Stimulated activated CD8-positive, alpha-beta memory T cell treated with anti-CD3 and anti-CD28 coated beads, Interleukin-12 subunit alpha, Interleukin-12 subunit beta, amount 100 ng/mL, for 1 hour (primary cell): ENCODE measurements around the gene PAQR9.

Experiments
- DNase-seq: peaks from one replicate; pipeline ENCODE4 v3.0.0-alpha.2; 2020; ENCODE audit warnings: low read depth

PAQR9 gene

DNA sequence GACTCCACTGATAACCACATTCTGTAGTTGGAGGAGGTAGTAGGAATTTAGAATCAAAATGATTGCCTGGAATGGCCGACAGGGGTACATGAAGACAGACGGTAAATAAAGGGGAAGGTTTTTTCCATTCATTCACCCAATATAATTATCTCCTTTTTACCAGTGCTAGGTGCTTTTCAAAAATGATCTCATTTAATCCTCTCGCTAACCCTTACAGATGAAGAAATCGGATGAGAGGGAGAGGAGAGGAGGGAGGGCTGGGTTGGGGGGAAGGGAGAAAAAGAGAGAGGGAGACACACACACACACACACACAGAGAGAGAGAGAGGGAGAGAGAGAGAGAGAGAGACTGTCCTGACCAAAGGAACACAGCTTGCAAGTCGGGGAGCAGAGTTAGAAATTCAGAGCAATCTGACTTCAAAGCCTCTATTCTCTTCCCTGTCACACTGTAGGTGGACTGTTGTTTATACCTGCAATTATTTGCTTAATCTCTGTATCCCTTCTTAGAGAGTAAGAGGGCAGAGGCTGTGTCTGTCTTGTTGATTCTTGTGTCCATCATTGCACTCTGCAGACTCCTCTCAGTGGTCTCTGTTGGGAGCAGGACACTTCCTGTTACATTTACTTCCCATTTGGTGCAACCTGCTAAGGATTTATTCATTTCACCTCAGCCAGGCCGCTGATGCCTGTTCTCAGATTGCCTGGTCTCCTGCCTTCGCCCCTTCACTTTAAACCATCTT lies 18.7 kb upstream of the PAQR9 start:
- no peak for DNase-seq

DNA sequence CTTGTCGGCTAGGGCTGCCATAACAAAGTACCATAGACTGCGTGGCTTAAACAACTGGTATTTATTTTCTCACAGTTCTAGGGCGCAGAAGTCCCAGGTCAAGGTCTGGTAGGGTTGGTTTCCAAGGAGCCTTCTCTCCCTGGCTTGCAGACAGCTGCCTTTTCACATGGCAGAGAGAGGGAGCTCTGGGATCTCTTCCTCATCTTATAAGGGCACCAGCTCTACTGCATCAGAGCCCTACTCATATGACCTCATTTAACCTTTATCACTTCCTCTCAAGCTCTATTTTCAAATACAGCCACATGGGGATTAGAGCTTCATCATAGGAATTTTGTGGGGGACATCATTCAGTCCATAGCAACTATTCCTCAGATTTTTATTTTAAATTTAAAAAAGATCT lies 17.6 kb upstream of the PAQR9 start:
- no peak for DNase-seq

DNA sequence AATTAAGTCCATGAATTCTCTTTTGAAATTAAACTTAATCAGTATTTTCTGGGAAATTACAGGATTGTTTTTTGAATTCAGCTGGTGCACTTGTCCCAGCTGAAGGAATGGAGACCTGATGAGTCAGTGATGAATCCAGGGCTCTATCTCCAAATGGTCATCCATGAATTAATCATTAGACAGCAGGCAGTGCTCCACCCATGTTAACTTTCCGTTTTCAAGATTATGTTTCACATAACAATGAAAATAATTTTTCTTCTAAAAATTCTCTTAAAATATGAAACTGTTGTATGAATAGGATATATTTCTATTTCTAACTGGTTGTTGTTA lies 13.9 kb upstream of the PAQR9 start:
- DNase-seq, result no peak

DNA sequence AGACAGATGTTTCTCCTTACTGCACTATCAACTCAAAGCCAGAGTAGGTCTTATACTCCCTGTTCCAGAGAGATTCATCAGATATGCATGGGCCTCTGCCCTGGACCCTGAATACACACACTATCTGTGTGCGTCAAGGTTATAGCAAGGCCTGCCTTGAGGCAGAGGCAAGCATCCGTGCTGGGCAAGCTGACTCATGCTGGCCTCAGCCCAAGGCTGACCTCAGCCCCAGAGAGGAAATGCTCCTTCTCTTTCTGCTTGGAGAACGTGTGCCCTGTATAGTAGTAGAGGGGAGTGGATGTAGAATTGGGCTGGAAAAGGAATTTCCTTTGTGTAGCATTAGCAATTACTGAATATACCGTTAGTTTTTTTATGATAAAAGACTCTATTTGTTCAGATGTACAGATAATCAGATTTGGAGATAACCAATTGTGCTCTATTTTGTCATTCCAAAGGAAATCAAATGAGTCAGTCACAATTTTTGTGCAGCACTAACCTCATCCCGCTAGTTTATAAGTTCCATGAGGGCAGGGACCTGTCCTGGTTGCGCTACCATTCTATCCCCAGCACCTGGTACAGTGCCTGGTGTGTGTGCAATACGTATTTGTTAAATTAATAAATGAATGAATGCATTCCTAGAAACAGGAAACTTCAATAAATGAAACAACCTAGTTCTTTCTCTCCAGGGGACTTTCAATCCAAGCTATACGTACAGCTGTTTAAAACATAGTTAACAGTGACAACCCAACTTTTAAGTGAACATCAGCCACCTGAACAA lies 13.3 kb upstream of the PAQR9 start:
- DNase-seq, result no peak

DNA sequence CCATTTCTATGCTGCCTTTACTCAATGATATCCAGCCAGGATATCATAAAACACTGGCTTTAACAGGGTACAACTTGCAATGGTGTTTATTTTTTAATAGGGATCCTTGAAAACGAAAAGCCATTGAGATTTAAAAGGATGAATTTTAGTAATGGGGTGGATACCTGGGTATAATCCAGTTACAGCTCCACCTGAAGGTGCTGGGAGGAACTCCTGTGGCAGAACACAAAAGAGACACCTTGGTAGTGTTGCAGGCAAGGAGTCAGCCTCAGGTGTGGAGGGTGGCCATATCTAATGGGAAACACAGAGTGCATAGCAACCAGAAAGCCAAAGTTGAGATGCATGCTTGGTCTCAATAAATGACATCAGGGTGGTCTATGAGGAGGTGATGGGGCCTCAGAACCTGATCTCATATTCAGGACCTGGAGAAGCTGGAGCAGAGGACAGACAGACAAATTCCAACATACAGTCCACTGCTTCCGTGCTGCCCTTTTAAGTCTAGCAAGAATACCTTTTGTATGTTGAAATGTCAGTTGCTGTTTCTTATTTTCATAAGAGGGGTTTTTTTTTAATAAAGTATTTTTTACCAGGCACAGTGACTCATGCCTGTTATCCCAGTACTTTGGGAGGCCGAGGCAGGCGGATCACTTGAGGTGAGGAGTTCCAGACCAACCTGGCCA lies 12.0 kb upstream of the PAQR9 start:
- no peak for DNase-seq

DNA sequence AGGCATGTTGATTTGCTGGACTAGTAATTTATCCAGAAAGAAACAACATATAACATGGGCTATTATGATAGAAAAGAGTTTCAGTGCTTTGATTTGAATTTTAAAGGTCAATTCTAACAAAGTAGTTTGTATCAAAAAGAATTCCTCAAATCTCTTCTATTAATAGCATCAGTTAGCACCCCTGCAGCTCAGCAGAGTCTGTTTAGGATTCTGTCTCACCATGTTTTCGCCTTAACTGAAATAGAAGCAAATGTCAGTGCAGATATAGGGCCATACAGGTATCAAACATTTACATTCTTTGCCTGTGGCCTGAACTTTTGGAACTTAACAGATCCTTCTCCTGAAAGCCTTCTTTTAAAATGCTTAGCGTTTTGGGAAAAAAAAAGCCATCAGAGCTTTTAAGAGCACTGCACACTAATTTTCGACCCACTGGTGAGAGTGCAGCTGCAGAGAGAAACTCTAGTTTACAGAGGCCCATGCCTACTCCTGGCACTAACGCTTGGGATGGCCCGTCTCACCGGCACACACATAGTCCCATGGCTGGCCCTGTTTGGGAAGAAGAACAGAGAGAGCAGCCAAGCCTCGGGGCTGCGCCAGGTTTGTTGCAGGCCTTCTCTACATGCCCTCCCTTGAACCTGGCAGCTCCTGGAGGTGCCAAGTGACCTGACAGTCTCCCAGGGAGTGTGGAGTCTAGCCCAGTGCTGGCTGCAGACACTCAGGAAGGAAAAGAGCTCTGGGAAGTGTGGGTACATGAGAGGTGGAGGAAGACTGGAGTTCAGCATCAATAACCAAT lies 9.9 kb upstream of the PAQR9 start:
- no peak for DNase-seq

DNA sequence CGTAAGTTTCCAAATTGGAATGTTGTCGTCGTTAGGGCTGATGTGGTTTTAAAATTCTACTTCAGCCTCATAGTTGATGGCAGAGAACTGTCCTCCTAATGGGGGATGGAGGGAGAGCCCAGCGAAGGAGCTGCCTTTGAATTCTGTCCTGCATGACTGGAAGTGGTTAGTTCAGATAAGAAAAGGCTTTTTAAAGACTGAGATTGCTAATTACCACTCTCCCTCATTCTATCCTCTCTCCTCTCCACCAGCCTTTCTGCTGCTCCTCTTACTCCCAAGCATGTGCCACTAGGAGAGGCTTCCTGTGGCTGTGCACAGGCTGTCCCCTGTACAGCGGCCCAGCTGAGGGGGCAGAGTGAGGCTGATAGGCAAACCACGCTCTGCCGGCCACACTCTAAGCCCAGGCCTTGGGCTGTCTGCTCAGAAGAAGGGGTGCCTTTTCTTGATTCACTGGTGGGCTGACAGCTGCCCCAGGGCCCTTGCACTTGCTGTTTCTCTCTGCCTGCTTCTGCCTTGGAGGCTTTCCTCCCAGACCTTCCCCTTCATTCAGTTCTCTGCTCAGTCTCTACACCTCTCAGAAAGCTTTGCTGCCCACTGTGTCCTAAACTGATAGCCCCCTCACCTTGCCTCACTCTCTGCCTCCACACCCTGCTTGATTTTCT lies 8.7 kb upstream of the PAQR9 start:
- no peak for DNase-seq

DNA sequence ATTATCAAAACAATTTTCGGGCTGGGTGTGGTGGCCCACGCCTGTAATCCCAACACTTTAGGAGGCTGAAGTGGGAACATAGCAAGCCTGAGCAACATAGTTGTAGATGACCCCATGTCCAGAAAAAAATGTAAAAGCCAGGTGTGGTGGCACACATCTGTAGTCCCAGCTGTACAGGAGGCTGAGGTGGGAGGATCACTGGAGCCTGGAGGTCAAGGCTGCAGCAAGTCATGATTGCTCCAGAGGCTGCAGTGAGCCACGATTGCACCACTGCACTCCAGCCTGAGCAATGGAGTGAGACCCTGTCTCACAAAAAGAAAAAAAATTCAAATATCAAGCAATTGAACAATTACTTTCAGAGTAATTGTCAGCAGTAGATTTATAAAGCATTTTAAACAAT lies 8.0 kb upstream of the PAQR9 start:
- no peak for DNase-seq

DNA sequence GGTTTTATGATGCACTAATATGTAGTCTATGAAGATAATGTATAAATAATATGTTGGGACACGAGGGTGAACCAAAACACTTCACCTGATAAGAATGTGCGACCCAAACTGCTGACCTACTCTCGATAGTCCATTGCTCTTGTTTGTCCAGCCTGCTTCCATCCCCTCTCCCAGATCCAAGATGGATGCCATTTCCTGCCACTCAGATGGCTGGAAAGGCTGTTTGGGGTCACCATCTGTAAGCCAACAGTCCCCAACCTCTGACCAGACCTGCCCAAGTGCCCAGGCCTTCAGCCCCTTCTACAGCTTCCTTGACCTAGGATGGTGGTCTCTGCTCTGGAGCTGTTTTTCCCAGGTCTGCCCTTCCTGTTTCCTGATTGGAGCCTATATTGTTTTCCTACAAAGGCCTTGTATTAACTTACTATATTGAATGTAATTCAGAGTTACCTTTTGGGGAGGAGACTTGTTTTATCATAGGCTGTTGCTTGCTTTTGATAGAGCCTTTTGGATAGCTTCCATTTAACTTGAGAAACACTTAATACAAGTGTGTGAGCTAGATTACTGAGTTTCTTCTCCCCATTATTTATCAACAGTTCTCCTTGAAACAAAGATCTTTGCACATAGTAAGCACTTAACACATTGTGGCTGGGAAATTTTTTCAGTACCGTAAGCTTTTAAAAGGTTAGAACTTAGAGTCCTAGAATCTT lies 5.0 kb upstream of the PAQR9 start:
- no peak for DNase-seq

DNA sequence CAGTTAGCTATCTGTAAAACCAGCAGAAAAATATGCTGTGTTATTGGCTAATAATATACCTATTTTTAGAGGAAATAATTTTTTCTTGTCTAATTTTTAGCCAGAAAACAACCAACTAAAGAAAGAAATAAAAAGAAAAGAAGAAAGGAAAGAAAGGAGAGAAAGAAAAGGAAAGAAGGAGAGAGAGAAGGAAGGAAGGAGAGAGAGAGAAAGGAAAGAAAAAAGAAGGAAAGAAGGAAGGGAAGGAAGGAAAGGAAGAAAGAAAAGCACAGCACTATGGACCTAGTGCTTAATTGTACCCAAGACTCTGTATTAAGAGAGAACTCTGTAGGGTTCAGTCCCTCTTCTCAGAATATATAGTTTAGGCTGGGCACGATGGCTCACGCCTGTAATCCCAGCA lies 3.3 kb upstream of the PAQR9 start:
- DNase-seq, result no peak

DNA sequence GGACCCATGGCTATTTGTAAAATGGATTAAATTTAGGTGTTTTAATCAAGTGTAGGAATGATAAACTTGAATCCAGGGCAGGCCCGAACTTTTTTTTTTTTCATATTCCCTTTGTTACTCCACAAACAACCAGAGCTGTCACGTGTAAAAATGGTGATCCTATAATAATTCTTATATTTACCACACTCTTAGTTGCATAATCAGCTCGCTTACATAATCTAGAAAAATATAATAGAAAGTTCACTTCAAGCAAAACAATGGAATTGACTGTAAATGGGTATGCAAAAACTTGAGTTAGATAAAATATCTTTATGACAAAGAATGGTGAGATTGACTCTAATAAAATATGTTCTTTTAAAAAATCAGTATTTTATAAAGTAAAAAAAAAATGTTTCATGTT lies 2.1 kb upstream of the PAQR9 start:
- no peak for DNase-seq

DNA sequence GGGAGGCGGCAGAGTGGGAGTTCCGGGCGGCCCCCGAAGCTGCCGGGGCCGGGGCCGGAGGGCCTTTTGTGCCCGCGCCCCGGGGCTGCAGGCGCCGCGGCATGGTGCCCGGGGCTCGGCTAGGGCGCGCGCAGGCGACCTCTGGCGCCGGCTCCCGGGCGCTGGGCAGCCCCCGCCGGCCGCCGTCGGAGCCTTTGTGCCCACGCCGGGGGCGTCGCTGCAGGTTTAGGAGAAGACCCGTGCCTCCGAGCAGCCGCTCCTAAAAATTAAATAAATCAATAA lies 299 bp downstream of the PAQR9 start:
- DNase-seq, result no peak

DNA sequence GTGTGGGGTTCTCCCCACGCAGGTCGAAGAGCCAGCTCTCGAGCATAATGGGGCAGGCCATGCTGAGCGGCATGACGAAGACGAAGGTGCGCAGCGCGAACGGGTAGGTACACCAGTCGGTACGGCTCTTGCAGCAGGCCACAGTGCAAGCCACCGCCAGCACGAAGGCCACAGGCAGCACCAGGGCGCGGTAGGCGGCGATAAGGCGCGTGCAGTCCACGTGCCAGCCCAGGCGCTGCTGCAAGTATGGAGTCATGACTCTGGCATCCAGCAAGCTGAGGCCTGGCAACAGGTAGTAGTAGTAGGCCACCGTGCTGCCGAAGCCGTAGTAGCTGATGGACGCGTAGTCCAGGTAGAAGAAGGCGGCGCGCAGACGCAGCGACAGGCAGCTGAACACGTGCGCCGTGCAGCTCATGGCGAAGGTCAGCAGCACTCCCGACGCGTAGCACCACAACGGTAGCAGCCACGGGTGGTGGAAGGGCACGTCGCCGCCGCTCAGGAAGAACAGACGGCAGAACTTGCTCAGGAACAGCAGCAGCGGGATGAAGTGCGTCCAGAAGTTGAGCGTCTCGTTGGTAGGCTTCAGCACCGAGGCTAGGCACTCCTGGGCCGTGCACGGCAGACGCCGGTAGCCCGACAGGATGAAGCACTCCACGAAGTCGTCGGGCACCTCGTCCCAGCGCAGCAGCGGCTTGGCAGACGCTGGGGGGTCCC lies 797 bp downstream of the PAQR9 start:
- DNase-seq, result no peak

DNA sequence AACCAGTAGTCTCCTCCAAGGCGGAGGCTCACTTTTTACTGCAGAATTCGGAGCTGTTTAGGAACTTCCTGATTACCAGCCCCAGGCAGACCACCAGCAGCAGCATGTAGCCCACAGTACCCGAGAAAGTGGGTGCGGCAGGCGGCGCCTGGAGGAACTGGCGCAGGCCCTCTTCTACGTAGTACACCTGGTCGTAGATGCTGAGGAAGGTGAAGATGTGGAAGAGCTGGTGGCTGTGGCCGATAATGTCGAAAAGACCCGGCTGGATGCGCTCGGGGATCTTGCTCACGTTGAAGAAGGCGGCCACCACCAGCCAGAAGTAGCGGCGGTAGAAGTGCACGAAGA lies 1.3 kb downstream of the PAQR9 start:
- no peak for DNase-seq

DNA sequence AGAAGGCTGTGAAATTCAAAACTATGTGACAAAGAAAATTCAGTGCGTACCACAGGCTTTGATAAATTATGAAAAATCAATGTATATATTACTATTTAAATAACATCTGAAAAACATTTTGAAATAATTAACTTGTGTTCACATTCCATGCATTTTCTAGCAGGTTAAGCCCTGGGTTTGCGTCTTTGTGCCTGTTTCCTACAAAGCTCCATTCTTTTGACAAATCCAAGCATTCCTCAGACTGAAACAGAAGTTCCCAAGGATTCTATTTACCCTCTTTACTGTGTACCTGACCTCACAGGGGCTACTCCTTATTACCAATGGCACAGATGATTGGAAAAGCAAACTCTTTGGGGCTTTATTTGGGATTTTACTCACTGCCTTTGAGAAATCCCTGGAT lies 1.9 kb downstream of the PAQR9 start:
- DNase-seq, result no peak

DNA sequence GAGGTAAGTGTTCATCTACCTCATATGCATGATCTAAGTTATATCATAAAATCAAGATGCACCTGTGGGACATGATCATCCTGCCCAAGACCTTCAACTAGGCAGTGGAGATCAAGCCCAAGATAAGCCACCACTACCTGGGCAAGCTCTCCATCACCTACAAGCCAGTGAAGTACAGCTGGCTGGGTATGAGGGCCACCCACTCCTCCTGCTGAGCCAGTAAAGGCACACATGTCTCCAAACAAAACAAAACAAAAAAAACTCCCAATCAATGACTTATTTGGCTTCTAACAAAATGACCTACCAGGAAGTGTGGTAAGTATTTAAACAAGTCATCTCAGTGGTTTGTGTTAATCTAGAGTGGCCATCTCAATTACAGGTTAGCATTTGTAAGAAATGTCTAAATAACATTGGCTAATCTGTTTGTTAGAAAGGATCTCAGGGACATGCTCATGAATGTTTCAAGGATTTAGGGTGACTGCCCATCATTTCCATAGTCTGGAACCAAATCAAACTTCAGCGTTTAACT lies 3.1 kb downstream of the PAQR9 start:
- no peak for DNase-seq

DNA sequence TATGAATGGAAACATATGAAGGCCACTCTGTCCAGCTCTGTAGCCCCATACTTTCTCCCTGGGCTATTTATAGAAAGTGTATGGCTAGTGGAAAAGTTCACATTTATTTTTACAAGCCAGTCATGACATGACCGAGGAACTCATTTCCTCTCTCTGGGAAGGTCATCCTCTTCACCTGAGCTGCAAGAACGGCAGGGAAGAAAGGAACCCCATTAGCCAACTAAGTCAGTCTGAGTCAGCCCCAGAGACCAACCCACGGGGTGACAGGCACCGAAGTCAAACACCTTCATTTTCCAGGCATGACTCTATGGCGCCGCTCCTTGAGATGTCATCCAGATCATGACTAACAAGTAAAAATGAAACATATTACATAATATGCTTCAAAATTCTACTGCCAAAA lies 4.8 kb downstream of the PAQR9 start:
- no peak for DNase-seq

DNA sequence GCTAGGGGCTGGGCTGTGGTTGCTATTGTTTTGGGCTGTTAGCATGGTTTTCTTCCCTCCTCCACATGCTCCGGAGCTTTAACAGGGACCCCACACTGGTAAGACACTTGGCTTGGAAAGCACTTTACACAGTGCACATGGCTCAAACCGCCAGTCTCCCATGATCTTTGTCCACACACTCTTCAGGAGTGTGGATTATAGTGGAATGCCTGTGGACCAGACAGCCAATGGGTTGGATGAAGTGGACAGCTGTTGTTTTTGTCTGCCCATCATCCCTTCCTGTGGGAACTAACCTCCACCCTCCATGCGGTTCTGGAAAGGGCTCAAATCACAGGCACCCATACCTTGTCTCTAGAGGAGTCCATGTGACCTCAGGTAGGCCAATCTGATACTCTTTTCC lies 10.0 kb downstream of the PAQR9 start:
- DNase-seq, result no peak

DNA sequence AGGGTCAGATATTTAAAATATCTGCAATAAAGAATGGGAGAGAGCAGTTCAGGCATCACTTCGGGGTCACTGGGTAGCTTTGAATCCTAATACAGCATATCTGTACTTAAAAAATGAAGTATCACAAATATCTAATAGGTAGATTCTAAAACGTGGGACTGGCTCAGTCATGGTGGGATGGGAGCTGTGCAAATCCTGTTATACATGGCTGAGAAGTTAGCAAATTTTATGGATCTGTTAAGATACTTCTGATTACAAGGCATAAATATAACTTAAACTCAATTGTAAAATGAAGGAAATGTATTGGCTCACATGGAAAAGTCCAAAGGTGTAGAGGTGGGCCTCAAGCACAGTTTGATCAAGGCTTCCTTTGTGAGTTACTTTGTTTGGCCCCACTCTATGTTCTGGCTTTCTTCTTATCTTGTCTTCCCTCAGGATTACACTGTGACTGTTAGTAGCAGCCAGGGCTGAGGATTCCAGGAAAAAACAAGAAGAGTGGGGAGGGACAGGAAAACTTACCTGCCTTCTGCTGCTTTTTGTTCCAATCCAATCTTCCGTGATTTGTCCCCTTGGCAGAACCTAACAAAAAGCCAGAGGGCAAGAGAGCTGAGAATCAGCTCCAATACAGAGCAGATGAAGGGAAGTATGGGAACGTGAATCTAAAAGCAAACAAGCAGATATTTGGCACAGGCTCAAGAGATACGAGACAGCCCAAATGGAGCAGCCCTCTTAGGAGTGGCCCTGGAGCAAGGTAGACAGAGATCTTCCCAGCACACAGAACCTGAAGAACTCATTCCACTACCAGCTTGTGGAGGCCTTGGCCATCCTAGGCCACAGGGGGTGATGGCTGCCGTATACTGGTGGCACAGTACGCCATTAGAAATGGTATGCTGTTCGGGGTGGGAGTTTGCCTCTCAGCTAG lies 10.9 kb downstream of the PAQR9 start:
- no peak for DNase-seq

DNA sequence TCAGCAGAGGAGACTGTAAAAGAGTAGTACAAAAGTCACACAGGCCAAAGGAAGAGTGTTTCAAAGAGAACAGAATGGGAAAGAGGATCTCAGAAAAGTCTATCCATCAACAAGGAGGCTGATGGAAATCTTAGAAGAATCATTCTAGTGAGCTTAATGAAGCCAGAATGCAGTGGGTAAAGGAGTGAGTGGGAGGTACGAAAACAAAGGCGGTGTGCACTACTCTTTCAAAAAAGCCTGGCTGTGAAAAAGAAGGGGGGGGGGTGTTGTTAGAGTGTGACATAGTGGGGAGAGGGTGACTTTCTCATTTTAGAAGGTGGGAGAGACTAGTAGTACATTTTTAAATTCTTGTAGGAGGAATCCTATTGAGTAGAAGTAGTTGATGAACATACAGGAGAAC lies 11.7 kb downstream of the PAQR9 start:
- no peak for DNase-seq
